ENCODE measurements around the gene PCNX3. TPM values are rescaled to one million over a fixed set of nuclear protein-coding genes. Genes with fewer than 3 reads are reported as not detected.

The PCNX3 gene
- total RNA-seq, 1 experiment from 2014 or later = 72.8 TPM

DNA sequence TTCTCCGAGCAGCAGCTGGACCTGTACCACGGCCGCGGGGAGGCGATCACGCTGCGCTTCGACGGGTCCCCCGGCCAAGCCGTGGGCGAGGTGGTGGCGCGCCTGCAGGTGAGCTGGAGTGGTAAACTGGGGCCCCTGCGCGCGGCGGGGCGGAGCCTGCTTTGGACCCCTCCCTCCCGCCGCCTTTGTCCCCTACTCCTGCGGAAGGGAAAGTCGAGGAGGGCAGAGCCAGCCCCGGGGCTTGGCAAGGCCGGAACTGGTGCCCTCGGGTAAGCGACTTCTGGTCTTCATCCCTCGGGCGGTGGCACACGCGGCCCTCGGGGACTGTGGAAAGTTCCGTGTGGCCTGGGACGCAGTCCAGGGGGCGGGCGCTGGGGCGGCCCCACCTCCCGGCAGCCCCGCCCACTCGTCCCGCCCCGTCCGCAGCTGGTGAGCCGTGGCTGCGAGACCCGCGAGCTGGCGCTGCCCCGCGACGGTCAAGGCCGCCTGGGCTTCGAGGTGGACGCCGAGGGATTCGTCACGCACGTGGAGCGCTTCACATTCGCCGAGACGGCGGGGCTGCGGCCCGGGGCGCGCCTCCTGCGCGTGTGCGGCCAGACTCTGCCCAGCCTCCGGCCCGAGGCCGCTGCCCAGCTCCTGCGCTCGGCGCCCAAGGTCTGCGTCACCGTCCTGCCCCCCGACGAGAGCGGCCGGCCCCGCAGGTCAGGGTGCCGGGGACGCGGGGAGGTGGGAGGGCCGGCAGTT is 31.6 kb downstream of the PCNX3 start:
- BruUV-seq (replicated peaks) = no TSS peak
- H3K27ac Mint-ChIP-seq (ENCODE audit: unreplicated experiment) = no peak overlapping the region
- H3K4me1 Mint-ChIP-seq (ENCODE audit: low read depth, unreplicated experiment) = peaks cover 42% of the 10 kb centered on the region
- H3K27me3 Mint-ChIP-seq (ENCODE audit: unreplicated experiment) = no peaks in the 10 kb centered on the region
- H3K9me3 Mint-ChIP-seq (ENCODE audit: low read depth, unreplicated experiment) = no peaks in the 10 kb centered on the region
- TF ChIP-seq, protein P1, sequence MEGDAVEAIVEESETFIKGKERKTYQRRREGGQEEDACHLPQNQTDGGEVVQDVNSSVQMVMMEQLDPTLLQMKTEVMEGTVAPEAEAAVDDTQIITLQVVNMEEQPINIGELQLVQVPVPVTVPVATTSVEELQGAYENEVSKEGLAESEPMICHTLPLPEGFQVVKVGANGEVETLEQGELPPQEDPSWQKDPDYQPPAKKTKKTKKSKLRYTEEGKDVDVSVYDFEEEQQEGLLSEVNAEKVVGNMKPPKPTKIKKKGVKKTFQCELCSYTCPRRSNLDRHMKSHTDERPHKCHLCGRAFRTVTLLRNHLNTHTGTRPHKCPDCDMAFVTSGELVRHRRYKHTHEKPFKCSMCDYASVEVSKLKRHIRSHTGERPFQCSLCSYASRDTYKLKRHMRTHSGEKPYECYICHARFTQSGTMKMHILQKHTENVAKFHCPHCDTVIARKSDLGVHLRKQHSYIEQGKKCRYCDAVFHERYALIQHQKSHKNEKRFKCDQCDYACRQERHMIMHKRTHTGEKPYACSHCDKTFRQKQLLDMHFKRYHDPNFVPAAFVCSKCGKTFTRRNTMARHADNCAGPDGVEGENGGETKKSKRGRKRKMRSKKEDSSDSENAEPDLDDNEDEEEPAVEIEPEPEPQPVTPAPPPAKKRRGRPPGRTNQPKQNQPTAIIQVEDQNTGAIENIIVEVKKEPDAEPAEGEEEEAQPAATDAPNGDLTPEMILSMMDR (IDR thresholded peaks at IDR 0.05; ENCODE audit: unreplicated experiment) = no peak
- peaks cover 34% of the 10 kb centered on the region for H3K36me3 Mint-ChIP-seq (ENCODE audit: insufficient read depth, unreplicated experiment)
- H3K4me3 Mint-ChIP-seq (ENCODE audit: low read depth, unreplicated experiment) = no peak overlapping the region
- intact Hi-C loops (cut with micrococcal nuclease; ENCODE audit: unreplicated experiment) = no loop called here
- no peak for DNase-seq
- CTCF ChIA-PET = no interaction called here

DNA sequence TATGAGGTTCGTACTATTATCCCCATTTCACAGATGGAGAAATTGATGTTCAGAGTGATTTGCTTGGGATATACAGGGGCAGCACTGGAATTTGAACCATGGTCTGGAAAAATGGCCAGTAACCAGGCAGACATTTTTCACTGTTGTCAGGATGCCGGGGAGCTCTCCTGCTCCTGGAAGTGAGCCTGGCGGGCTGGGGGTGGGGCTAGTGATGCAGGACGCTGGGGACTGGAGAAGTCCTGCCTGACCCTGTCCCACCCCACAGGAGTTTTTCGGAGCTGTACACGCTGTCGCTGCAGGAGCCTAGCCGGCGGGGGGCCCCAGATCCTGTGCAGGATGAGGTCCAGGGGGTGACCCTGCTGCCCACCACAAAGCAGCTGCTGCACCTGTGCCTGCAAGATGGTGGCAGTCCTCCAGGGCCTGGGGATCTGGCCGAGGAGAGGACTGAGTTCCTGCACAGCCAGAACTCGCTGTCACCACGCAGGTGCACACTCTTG is 33.5 kb downstream of the PCNX3 start:
- peaks cover 53% of the 10 kb centered on the region for H3K36me3 Mint-ChIP-seq (ENCODE audit: insufficient read depth, unreplicated experiment)
- no peak for DNase-seq
- CTCF ChIA-PET = interaction anchor here (0.6 to 1.2 kb wide), 2 partner anchors 10 to 77 kb away, joined by 3 to 4 read pairs; partner anchors contain the start of gene FAM89B
- no peak overlapping the region for H3K27ac Mint-ChIP-seq (ENCODE audit: unreplicated experiment)
- no TSS peak for BruUV-seq (replicated peaks)
- H3K27me3 Mint-ChIP-seq (ENCODE audit: unreplicated experiment) = no peaks in the 10 kb centered on the region
- H3K9me3 Mint-ChIP-seq (ENCODE audit: low read depth, unreplicated experiment) = no peaks in the 10 kb centered on the region
- H3K4me3 Mint-ChIP-seq (ENCODE audit: low read depth, unreplicated experiment) = no peak overlapping the region
- H3K4me1 Mint-ChIP-seq (ENCODE audit: low read depth, unreplicated experiment) = peaks cover 48% of the 10 kb centered on the region
- intact Hi-C loops (cut with micrococcal nuclease; ENCODE audit: unreplicated experiment) = no loop called here
- TF ChIP-seq, protein P1 (IDR thresholded peaks at IDR 0.05; ENCODE audit: unreplicated experiment) = no peak

DNA sequence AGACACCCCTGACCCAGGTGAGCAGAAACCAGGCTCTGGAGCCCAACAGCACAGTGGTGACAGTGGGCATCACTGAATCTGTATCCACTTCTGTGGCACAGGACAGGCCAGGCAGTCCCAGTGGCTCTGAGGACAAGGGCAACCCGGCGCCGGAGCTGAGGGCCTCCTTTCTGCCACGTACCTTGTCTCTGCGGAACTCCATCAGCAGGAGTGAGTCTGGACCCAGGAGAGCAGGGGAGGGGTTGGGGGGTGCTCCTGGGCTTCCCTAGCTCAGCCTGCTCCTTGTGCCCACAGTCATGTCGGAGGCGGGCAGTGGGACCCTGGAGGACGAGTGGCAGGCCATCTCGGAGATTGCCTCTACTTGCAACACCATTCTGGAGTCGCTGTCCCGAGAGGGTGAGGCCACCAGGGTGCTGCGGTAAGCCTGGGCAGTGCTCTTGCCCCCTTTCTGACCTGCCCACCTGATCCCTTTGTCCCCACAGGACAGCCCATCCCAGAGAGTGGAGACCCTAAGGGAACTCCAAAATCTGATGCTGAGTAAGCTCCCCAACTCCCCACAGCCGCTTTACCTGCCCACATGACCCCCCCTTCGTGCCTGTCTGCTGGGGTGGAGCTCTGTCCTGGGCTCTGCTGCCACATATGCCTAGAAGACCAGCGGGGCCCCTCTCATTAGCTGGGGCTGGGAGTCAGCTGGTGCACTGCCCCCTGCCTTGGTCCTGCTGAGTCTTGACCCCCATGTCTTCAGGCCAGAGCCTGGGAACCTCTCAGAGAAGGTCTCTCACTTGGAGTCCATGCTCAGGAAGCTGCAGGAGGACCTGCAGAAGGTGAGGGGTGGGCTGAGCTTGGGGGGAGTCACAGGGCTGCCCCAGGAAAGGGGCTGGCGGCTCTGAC is 34.3 kb downstream of the PCNX3 start:
- no peak for DNase-seq
- intact Hi-C loops (cut with micrococcal nuclease; ENCODE audit: unreplicated experiment) = no loop called here
- H3K4me3 Mint-ChIP-seq (ENCODE audit: low read depth, unreplicated experiment) = no peak overlapping the region
- no peaks in the 10 kb centered on the region for H3K9me3 Mint-ChIP-seq (ENCODE audit: low read depth, unreplicated experiment)
- H3K27me3 Mint-ChIP-seq (ENCODE audit: unreplicated experiment) = no peaks in the 10 kb centered on the region
- peak overlapping the region; percentile 84 for H3K27ac Mint-ChIP-seq (ENCODE audit: unreplicated experiment)
- CTCF ChIA-PET = interaction anchor here (0.6 kb wide), 2 partner anchors 78 to 555 kb away, joined by 3 read pairs; partner anchors contain the start of gene FAM89B
- no TSS peak for BruUV-seq (replicated peaks)
- H3K36me3 Mint-ChIP-seq (ENCODE audit: insufficient read depth, unreplicated experiment) = peaks cover 58% of the 10 kb centered on the region
- TF ChIP-seq, protein P1 (IDR thresholded peaks at IDR 0.05; ENCODE audit: unreplicated experiment) = no peak
- peaks cover 44% of the 10 kb centered on the region for H3K4me1 Mint-ChIP-seq (ENCODE audit: low read depth, unreplicated experiment)

DNA sequence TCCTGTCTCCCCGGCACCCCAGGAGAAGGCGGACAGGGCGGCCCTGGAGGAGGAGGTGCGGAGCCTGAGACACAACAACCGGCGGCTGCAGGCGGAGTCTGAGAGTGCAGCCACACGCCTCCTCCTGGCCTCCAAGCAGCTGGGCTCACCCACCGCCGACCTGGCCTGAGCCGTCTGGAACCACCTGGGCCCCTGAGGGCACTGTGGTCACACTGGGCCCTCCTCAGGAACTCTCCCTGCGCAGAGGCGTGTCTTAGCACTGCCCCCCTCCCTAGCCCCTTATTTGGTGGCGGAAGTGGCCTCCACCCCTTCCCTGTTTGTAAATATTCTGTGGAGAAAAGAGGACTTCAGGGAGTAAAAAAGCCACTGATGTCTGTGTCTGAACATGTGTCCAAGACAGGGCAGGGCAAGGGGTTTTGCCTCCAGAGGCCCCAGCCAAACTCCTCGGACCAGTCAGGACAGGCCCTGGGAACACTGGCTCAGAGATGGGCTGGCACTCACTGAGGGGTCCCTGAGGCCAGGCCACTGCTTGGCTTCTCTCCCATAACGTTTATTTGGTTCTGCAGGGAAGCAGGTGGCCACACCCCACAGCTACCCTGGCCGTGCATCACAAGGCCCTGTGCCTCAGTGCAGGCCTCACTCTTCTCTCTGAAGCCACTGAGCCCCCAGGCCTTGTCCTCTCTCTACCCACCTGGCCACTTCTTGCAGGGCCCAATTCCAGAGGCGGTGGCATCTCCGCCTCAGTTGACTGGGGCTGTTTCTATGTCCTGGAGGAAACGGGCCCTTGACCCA is 35.2 kb downstream of the PCNX3 start:
- CTCF ChIA-PET = interaction anchor here (0.6 kb wide), 2 partner anchors 556 to 864 kb away, joined by 3 read pairs; no protein-coding TSS in a partner anchor
- DNase-seq = no peak
- H3K27me3 Mint-ChIP-seq (ENCODE audit: unreplicated experiment) = no peaks in the 10 kb centered on the region
- TF ChIP-seq, protein P1 (IDR thresholded peaks at IDR 0.05; ENCODE audit: unreplicated experiment) = no peak
- BruUV-seq (replicated peaks) = no TSS peak
- peak overlapping the region; percentile 84 for H3K27ac Mint-ChIP-seq (ENCODE audit: unreplicated experiment)
- peaks cover 39% of the 10 kb centered on the region for H3K4me1 Mint-ChIP-seq (ENCODE audit: low read depth, unreplicated experiment)
- H3K4me3 Mint-ChIP-seq (ENCODE audit: low read depth, unreplicated experiment) = no peak overlapping the region
- intact Hi-C loops (cut with micrococcal nuclease; ENCODE audit: unreplicated experiment) = no loop called here
- H3K9me3 Mint-ChIP-seq (ENCODE audit: low read depth, unreplicated experiment) = no peaks in the 10 kb centered on the region
- H3K36me3 Mint-ChIP-seq (ENCODE audit: insufficient read depth, unreplicated experiment) = peaks cover 63% of the 10 kb centered on the region

All from Calu3 (cell line).